ENCODE data around the gene DMD. TPM values are rescaled to one million over a fixed set of nuclear protein-coding genes. Genes with fewer than 3 reads are reported as not detected.

Gene DMD
- total and polyA plus RNA-seq, 2 of the 8 experiments (the other 6 are each of a cell fraction or from before 2014, with no cell fraction given) = 4.8 to 7.4 TPM

GRCh38 chrX:31845003-31845402 is 1366.3 kb downstream of the DMD start:
- Histone ChIP-seq H2BK15ac (ENCODE audit: low read length) (no peak overlapping the region), H3K4me1 (replicated peaks in 1 of 4; ENCODE audit: control insufficient read depth in 3 of 4, insufficient read depth in 4 of 4, low read length in 3 of 4) (no peaks in the 10 kb centered on the region), H3K79me2 (ENCODE audit: control insufficient read depth in 1 of 2, insufficient read depth in 2 of 2, low read length in 2 of 2) (no peaks in the 10 kb centered on the region), H3K9ac (replicated peaks in 1 of 4; ENCODE audit: extremely low read depth in 1 of 4, low read depth in 3 of 4, low read length in 3 of 4) (no peak overlapping the region), H3K9me3 (ENCODE audit: insufficient read depth in 2 of 2, low read depth in 1 of 2, low read length in 1 of 2) (no peaks in the 10 kb centered on the region), H4K8ac (ENCODE audit: extremely low read depth, insufficient read depth, low read length) (no peak overlapping the region), H4K20me1 (replicated peaks in 1 of 2; ENCODE audit: control insufficient read depth in 1 of 2, insufficient read depth in 2 of 2, low read length in 2 of 2) (no peaks in the 10 kb centered on the region), H4K5ac (ENCODE audit: insufficient read length, low read depth, low read length) (no peak overlapping the region), H2AK5ac (ENCODE audit: low read depth, low read length) (no peak overlapping the region), H3K27me3 (replicated peaks in 1 of 4; ENCODE audit: control insufficient read depth in 3 of 4, extremely low read depth in 1 of 4, insufficient read depth in 3 of 4, low read length in 3 of 4) (no peaks in the 10 kb centered on the region), H2AFZ (ENCODE audit: low read length) (no peak overlapping the region), H2BK12ac (ENCODE audit: low read depth, low read length) (no peak overlapping the region), H2BK120ac (replicated peaks; ENCODE audit: low read depth, low read length) (no peak overlapping the region), H3K4me3 (ENCODE audit: extremely low read depth in 1 of 4, insufficient read depth in 2 of 4, low read depth in 3 of 4, low read length in 4 of 4) (no peak overlapping the region), H2BK5ac (ENCODE audit: low read depth, low read length) (no peak overlapping the region), H3K79me1 (ENCODE audit: low read depth, low read length) (no peaks in the 10 kb centered on the region), H3K18ac (ENCODE audit: extremely low read depth, low read length) (no peak overlapping the region), H2BK20ac (ENCODE audit: low read length) (no peak overlapping the region), H4K91ac (replicated peaks; ENCODE audit: insufficient read length, low read length) (no peak overlapping the region), H3K23ac (ENCODE audit: insufficient read length) (no peak overlapping the region), H3K14ac (ENCODE audit: insufficient read length) (no peak overlapping the region), H3K4me2 (ENCODE audit: insufficient read depth in 1 of 2, low read depth in 2 of 2, low read length in 2 of 2) (no peak overlapping the region), H3K4ac (replicated peaks; ENCODE audit: insufficient read length, low read depth, low read length) (no peak overlapping the region), H3K23me2 (ENCODE audit: low read depth, low read length) (no peaks in the 10 kb centered on the region), H3K36me3 (ENCODE audit: control insufficient read depth in 2 of 4, insufficient read depth in 4 of 4, low read length in 3 of 4) (no peaks in the 10 kb centered on the region), H3K27ac (ENCODE audit: low read depth, low read length) (no peak overlapping the region), H3K56ac (replicated peaks; ENCODE audit: insufficient read length, low read depth, low read length) (no peak overlapping the region)
- DNase-seq (ENCODE audit: low read depth in 1 of 2, low spot score in 2 of 2) = no peak
- FAIRE-seq = no peak
- ChIA-PET POLR2A (ENCODE audit: partially characterized antibody) (no interaction called here), CTCF (ENCODE audit: partially characterized antibody) (no interaction called here)
- 63% methylated on average over 1 of the region's 1 CpG; no CpG with 5 or more reads in 1 of the 2 experiments for WGBS, 2 experiments (ENCODE audit: extremely low coverage in 1 of 2, insufficient coverage in 1 of 2, insufficient read length in 1 of 2, insufficient replicate concordance in 2 of 2, low coverage in 1 of 2, low lambda C conversion rate in 2 of 2, missing lambda C conversion rate in 1 of 2)
- TF ChIP-seq, protein P1, sequence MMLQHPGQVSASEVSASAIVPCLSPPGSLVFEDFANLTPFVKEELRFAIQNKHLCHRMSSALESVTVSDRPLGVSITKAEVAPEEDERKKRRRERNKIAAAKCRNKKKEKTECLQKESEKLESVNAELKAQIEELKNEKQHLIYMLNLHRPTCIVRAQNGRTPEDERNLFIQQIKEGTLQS (IDR thresholded peaks at IDR 0.05; ENCODE audit: insufficient read depth, low read depth, low read length) = no peak
- TF ChIP-seq, protein P2, sequence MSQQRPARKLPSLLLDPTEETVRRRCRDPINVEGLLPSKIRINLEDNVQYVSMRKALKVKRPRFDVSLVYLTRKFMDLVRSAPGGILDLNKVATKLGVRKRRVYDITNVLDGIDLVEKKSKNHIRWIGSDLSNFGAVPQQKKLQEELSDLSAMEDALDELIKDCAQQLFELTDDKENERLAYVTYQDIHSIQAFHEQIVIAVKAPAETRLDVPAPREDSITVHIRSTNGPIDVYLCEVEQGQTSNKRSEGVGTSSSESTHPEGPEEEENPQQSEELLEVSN (IDR thresholded peaks at IDR 0.05) = no peak
- no peak for TF ChIP-seq TBP (IDR thresholded peaks at IDR 0.05; ENCODE audit: low read depth, low read length)
- TF ChIP-seq JUN (IDR thresholded peaks at IDR 0.05; ENCODE audit: low read depth, low read length) = no peak
- no peak for TF ChIP-seq CHD2 (IDR thresholded peaks at IDR 0.05; ENCODE audit: low read length)
- no peak for TF ChIP-seq SP2 (IDR thresholded peaks at IDR 0.05; ENCODE audit: low read length)
- TF ChIP-seq TCF12 (IDR thresholded peaks at IDR 0.05; ENCODE audit: low read depth, low read length) = no peak
- no peak for TF ChIP-seq CTBP2 (IDR thresholded peaks at IDR 0.05; ENCODE audit: borderline replicate concordance, insufficient read depth, insufficient read length, low read length)
- TF ChIP-seq SIN3A (conservative IDR thresholded peaks at IDR 0.05 in 1 of 2, IDR thresholded peaks at IDR 0.05 in 1 of 2; ENCODE audit: low read depth in 1 of 2, low read length in 2 of 2) = no peak
- no peak for TF ChIP-seq NRF1 (IDR thresholded peaks at IDR 0.05; ENCODE audit: low read depth, low read length)

All from H1 (cell line).